ENCODE data around the gene NOC4L.

DNA sequence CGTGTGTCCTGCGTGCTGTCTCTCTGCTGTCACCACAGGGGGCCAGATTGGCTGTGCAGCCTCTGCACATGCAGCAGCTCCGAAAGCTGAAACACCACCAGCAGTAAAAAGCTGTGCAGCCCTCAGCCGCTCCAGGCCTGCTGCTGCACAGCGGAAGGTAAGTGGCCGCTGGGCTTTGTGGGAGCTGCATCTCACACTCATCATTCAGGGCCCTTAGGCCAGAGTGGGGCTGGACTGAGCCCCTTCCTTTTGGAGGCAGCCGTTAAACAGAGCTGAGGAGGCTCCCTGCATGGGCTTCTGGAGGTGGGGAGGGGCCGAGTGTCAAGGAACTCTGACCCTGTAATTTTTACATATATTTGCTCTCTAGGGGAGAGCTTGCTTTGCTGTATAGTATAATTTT lies 17.2 kb upstream of the NOC4L start:
- TF ChIP-seq, protein P1, sequence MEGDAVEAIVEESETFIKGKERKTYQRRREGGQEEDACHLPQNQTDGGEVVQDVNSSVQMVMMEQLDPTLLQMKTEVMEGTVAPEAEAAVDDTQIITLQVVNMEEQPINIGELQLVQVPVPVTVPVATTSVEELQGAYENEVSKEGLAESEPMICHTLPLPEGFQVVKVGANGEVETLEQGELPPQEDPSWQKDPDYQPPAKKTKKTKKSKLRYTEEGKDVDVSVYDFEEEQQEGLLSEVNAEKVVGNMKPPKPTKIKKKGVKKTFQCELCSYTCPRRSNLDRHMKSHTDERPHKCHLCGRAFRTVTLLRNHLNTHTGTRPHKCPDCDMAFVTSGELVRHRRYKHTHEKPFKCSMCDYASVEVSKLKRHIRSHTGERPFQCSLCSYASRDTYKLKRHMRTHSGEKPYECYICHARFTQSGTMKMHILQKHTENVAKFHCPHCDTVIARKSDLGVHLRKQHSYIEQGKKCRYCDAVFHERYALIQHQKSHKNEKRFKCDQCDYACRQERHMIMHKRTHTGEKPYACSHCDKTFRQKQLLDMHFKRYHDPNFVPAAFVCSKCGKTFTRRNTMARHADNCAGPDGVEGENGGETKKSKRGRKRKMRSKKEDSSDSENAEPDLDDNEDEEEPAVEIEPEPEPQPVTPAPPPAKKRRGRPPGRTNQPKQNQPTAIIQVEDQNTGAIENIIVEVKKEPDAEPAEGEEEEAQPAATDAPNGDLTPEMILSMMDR (IDR thresholded peaks at IDR 0.05; ENCODE audit: insufficient read depth, low read depth, low read length): no peak
- no peak for TF ChIP-seq EZH2 (IDR thresholded peaks at IDR 0.05; ENCODE audit: insufficient read depth, low read length)
